Body of pancreas (tissue), 4 donors: ENCODE results near the gene GABPA.

Experiments
- CTCF ChIP-seq, 7 experiments: fragments of 450-650 bp in 4 of 7; fragments of 200-600 bp in 3 of 7; sonication (generic) in 3 of 7; IDR thresholded peaks; one replicate each; pipeline ENCODE4 v1.5.1; 2016 to 2019; ENCODE audit warnings: antibody characterized with exemption in 7 of 7
- POLR2A ChIP-seq, 3 donors: fragments of 450-650 bp; IDR thresholded peaks; one replicate each; pipeline ENCODE4 v1.6.1; 2016; ENCODE audit warnings: antibody characterized with exemption in 3 of 3, mild to moderate bottlenecking in 2 of 3

GRCh38 chr21:25687787-25688186 lies 47.0 kb upstream of the GABPA start:
- TF ChIP-seq POLR2A (IDR thresholded peaks at IDR 0.05) (no peak), CTCF (IDR thresholded peaks at IDR 0.05) (no peak)
